GM10266 (cell line): Measurements from ENCODE around the gene MAP3K2.

Experiments
- DNase-seq: peaks from one replicate; pipeline ENCODE4 v3.0.0; 2012; ENCODE audit errors: extremely low spot score
- TF ChIP-seq, protein P1 (sequence below): IDR thresholded peaks from 2 replicates; pipeline ENCODE4 v1.5.1; 2012; ENCODE audit warnings: mild to moderate bottlenecking, low read depth; ENCODE audit not compliant: control insufficient read depth, insufficient read depth; ENCODE audit errors: missing control alignments

MAP3K2 gene

DNA sequence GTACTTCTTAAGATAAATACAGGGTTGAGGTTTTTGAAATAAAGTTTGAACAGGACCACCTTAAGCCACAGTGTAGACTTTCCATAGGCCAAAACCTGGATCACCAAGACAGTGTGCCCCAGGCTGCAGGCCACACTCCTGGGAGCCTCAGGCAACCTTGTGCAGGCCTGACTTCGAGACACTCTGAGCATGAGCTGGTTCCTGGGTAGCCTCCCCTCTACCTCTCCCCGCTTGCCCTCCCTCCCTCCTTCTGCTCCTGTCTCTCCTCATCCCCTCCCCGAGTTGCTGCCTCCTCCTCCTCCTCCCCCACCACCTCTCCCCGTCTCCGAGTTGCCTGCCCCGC, 19.9 kb upstream of the MAP3K2 start:
- no peak for DNase-seq
- TF ChIP-seq, protein P1, sequence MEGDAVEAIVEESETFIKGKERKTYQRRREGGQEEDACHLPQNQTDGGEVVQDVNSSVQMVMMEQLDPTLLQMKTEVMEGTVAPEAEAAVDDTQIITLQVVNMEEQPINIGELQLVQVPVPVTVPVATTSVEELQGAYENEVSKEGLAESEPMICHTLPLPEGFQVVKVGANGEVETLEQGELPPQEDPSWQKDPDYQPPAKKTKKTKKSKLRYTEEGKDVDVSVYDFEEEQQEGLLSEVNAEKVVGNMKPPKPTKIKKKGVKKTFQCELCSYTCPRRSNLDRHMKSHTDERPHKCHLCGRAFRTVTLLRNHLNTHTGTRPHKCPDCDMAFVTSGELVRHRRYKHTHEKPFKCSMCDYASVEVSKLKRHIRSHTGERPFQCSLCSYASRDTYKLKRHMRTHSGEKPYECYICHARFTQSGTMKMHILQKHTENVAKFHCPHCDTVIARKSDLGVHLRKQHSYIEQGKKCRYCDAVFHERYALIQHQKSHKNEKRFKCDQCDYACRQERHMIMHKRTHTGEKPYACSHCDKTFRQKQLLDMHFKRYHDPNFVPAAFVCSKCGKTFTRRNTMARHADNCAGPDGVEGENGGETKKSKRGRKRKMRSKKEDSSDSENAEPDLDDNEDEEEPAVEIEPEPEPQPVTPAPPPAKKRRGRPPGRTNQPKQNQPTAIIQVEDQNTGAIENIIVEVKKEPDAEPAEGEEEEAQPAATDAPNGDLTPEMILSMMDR: no peak

DNA sequence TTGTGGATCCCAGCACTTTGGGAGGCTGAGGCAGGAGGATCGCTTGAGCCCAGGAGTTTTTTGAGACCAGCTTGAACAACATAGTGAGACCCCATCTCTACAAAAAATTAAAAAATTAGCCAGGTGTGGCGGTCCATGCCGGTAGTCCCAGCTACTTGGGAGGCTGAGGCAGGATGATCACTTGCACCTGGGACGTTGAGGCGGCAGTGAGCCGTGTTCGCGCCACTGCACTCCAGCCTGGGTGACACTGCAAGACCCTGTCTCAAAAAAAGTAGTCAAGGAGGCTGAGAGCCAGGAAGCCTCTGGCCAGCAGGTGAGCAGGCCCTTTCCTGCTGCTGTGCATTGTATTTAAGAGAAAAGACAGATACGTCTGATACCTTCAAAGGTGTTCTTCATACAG, 19.3 kb upstream of the MAP3K2 start:
- DNase-seq: no peak
- TF ChIP-seq, protein P1: no peak

DNA sequence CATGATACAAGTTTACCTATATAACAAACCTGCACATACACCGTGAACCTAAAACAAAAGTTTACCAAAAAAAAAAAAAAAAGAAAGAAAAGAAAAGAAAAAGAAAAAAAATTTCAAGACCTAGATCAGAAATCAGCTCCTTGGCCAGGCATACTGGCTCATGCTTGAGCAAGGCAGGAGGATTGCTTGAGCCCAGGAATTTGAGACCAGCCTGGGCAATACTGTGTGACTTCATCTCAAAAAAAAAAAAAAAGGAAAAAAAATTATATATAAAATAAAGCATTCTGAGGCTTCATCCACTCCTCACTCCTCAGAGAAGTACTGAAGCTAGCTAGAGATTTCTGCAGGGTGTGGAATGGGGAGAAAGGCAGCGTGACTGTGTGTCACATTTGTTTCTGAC, 18.7 kb upstream of the MAP3K2 start:
- TF ChIP-seq, protein P1: no peak
- no peak for DNase-seq

DNA sequence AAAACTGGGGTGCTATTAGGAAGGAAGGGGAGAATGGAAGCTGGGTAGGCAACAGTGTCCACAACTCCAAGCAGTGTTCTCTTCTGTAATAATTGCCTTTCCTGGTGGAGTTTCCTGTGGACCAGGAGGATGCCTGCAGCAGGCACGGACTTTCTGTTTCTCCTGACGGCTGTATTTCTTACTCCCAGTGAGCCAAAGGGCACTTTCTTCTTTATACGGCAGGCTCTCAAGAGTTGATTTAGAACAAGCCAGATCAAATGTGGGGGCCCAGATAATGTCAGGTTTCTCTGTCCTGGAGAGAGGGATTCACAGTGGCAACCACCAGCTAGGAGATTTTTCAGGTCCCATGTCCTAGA, 17.5 kb upstream of the MAP3K2 start:
- TF ChIP-seq, protein P1: no peak
- DNase-seq: no peak

DNA sequence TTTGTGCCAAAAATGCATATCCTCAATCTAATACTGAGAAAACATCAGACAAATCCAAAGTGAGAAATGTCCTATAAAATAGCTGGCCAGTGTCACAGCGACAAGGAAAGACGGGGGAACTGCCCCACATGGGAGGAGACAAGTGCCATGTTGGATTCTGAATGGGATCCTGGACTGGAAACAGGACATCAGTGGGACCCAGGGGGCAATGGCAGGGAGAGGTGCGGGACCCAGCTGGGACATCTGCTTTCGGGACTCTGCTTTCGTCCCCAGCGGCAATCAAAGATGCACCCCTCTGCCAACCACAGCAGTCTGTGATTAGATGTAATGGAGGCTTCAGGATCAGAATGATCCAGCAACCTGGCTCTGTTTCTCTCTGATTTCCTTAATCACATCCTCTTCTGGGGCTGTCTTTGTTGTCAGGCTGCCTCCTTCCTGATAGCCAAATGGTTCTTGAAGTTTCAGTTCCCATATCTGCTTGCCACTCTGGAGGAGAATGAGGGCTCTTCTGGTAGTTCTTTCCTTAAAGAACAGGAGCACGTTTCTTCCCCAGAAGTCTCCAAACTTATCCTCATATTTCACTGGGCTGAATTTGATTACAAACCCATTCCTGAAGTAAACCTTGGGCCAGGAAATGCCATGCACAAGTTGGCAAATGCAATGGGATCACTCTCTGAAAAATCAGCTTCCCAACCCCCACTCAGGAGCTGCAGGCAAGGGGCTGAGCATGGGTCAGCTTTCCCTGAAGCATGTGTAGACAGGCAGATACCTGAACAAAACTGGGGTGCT, 16.9 kb upstream of the MAP3K2 start:
- no peak for DNase-seq
- TF ChIP-seq, protein P1: no peak

DNA sequence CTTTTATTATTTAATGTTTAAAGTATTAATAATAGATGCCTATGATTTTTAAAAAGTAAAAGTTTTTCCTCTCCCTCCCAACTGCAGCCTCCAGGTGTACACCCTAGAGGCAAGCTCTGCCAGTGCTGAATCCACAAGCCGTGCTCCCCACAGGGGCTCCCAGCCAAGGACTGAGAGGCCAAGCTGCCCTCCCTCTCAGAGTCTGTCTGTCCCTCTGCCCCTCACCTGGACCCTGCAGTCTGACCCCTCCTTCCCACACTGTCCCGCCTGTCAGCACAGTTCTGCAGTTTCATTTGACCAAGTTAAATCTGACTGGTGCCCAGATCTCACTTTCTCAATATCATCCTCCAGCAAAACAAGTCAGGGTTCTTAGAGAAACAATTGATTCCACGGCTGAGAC, 15.7 kb upstream of the MAP3K2 start:
- DNase-seq: no peak
- TF ChIP-seq, protein P1: no peak

DNA sequence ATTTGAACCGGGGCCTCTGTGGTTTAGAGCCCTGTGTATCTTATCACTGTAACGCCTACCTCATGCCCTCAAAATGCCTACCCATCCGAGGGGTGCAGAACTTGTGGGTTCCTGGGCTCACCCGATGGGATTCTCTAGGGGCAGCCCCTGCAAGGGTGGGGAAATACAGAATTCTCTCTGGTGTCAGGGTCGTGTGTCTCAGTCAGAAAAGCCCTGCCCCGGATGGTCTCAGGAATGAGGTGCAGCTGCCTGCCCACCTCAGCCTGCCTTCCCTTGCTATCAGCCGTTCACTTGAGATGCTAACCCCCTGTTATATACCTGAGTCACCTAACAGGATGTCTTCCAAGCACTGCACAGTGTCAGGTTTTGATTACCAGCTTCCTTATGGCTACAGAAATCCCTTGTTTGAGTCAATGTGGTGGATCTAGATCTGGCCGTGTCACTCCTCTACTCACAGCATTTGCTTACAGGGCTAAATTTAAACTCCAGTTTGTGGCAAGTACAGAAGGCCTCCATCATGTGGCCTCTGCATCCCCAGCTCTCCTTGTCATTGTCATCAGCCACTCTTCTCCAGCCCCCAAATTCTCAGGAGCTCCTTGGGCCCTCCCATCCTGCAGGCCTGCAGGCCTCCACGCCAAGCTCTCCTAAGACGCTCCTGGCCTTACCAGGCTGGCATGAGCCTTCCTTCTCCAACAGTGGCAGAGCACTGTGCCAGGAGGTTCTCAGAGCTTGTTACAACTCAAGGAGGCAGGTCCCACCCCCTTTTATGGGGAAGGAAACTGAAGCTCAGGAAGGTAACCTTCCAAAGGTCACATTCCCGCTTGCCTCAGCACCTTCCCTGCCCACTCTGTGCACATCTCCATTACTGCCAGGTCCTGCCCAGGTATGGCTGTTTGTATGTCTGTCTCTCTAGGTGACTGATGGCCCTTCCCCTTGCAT, 14.3 kb upstream of the MAP3K2 start:
- DNase-seq: no peak
- TF ChIP-seq, protein P1: no peak
